ENCODE data around the gene CRMP1. TPM values are rescaled to one million over a fixed set of nuclear protein-coding genes. Genes with fewer than 3 reads are reported as not detected.

CRMP1 gene
- total RNA-seq, 1 donor from 2014 or later: 1.9 TPM

GRCh38 chr4:5899396-5899795 lies 6.5 kb upstream of the CRMP1 start:
- no peak overlapping the region for H3K27ac ChIP-seq
- DNase-seq (ENCODE audit: low spot score in 2 of 2): no peak
- H3K9me3 ChIP-seq: peaks cover 0 to 3% of the 10 kb centered on the region in 2 donors
- H3K27me3 ChIP-seq: no peaks in the 10 kb centered on the region
- H3K4me3 ChIP-seq: no peak overlapping the region
- no peaks in the 10 kb centered on the region for H3K4me1 ChIP-seq
- TF ChIP-seq, protein P1, sequence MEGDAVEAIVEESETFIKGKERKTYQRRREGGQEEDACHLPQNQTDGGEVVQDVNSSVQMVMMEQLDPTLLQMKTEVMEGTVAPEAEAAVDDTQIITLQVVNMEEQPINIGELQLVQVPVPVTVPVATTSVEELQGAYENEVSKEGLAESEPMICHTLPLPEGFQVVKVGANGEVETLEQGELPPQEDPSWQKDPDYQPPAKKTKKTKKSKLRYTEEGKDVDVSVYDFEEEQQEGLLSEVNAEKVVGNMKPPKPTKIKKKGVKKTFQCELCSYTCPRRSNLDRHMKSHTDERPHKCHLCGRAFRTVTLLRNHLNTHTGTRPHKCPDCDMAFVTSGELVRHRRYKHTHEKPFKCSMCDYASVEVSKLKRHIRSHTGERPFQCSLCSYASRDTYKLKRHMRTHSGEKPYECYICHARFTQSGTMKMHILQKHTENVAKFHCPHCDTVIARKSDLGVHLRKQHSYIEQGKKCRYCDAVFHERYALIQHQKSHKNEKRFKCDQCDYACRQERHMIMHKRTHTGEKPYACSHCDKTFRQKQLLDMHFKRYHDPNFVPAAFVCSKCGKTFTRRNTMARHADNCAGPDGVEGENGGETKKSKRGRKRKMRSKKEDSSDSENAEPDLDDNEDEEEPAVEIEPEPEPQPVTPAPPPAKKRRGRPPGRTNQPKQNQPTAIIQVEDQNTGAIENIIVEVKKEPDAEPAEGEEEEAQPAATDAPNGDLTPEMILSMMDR (IDR thresholded peaks at IDR 0.05): no peak
- intact Hi-C loops (cut with DNase I): no loop called here
- no peaks in the 10 kb centered on the region for H3K36me3 ChIP-seq

DNA sequence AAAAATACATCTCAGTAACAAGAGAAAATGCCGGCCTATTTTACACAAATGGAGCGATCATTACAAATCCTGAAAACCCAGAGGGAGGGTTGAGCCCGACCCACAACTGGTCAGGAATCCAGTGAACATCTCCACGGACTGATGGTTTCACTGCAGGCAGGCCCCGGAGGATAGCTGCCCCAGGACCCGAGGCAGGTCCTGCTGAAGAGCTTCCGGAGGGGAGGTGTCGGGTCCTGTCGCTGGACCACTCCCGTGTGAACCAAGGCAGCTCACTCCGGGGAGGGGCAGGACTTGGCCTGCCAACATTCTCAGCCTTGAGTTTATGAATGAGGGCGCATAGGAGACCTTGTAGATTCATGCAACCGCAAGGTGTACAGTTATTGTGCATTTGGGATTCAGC lies 4.8 kb upstream of the CRMP1 start:
- intact Hi-C loops (cut with DNase I): no loop called here
- Histone ChIP-seq H3K4me3 (no peak overlapping the region), H3K27ac (no peak overlapping the region), H3K36me3 (no peaks in the 10 kb centered on the region), H3K9me3 (peaks cover 0 to 3% of the 10 kb centered on the region in 2 donors), H3K4me1 (no peaks in the 10 kb centered on the region), H3K27me3 (no peaks in the 10 kb centered on the region)
- DNase-seq (ENCODE audit: low spot score in 2 of 2): no peak
- TF ChIP-seq, protein P1 (IDR thresholded peaks at IDR 0.05): no peak

- intact Hi-C loops (cut with DNase I): no loop called here
- H3K27me3 ChIP-seq: peaks cover 12% of the 10 kb centered on the region
These were observed 2.4 kb upstream of the CRMP1 start for GRCh38 chr4:5895287-5895686.

DNA sequence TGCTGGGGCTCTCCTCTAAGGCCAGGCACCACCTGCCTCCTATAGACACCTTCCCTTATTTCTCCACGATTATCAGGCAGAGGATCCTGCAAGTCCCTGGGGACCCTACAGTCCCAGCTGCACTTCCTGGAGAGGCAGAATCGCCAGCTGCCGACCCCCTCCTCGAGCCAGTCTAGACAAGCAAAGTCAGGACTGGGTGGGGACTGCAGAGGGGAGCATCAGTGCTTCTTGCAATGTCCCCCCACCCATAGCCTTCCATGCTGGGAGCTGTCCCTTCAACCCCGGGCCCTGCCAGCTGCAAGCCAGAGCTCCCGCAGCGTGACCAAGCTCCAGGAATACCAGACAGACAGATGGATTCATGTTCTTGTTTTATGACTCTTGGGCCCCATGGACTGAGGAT lies 1.4 kb upstream of the CRMP1 start:
- no peaks in the 10 kb centered on the region for H3K36me3 ChIP-seq
- peaks cover 16% of the 10 kb centered on the region for H3K27me3 ChIP-seq
- peaks cover 0 to 3% of the 10 kb centered on the region in 2 donors for H3K9me3 ChIP-seq
- H3K27ac ChIP-seq: no peak overlapping the region
- H3K4me3 ChIP-seq: no peak overlapping the region
- TF ChIP-seq, protein P1 (IDR thresholded peaks at IDR 0.05): no peak
- intact Hi-C loops (cut with DNase I): no loop called here
- DNase-seq (ENCODE audit: low spot score in 2 of 2): no peak
- H3K4me1 ChIP-seq: peaks cover 0 to 3% of the 10 kb centered on the region in 2 donors

More at GRCh38 chr4:5895287-5895686, 2.4 kb upstream of the CRMP1 start:
- no peak overlapping the region for H3K4me3 ChIP-seq
- DNase-seq (ENCODE audit: low spot score in 2 of 2): no peak
- H3K9me3 ChIP-seq: peaks cover 0 to 3% of the 10 kb centered on the region in 2 donors
- no peak overlapping the region for H3K27ac ChIP-seq
- H3K36me3 ChIP-seq: no peaks in the 10 kb centered on the region
- TF ChIP-seq, protein P1 (IDR thresholded peaks at IDR 0.05): no peak
- peaks cover 0 to under 1% of the 10 kb centered on the region in 2 donors for H3K4me1 ChIP-seq

DNA sequence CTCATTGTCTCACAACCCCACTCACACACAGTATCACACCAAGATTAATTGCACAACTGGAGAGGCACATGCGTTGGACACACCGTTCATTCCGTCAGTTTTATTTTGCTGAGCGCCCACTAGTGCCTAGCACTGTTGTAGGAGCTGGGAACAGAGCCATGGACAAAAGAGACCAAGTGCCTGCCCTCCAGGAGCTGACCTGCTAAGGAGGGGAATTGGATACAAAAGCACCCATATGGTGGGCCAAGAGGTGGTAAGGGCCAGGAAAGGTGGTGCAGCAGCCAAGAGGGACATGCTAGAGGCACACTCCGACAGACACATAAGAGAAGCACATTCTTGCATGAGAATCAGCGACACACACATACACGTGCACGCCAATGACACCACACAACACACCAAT lies 705 bp upstream of the CRMP1 start:
- Histone ChIP-seq H3K4me1 (peaks cover 0 to 3% of the 10 kb centered on the region in 2 donors), H3K9me3 (peaks cover 0 to 3% of the 10 kb centered on the region in 2 donors), H3K36me3 (no peaks in the 10 kb centered on the region), H3K27ac (no peak overlapping the region), H3K4me3 (no peak overlapping the region), H3K27me3 (peaks cover 16% of the 10 kb centered on the region)
- DNase-seq (ENCODE audit: low spot score in 2 of 2): no peak
- TF ChIP-seq, protein P1 (IDR thresholded peaks at IDR 0.05): no peak
- intact Hi-C loops (cut with DNase I): no loop called here

Data from ascending aorta (tissue), 2 donors.